B cell (primary cell): ENCODE measurements around the gene KCNT1. TPM values are rescaled to one million over a fixed set of nuclear protein-coding genes. Genes with fewer than 3 reads are reported as not detected.

Source experiments
- ATAC-seq: fragments of 200-7000 bp; cut with Tn5 transposase; one replicate; pipeline ENCODE4 v1.10.0; 2021; ENCODE audit warnings: low read depth, mild to moderate bottlenecking, moderate number of reproducible peaks, moderate library complexity
- CTCF ChIA-PET: fragments of 350-600 bp; sonication (Branson Sonifier 250); formaldehyde crosslinking; loops from one replicate; lab custom pipeline; 2021; ENCODE audit warnings: antibody characterized with exemption, inconsistent platforms; lab: Charles Lee
- POLR2A ChIA-PET: fragments of 350-600 bp; sonication (Branson Sonifier 250); formaldehyde crosslinking; loops from one replicate; lab custom pipeline; 2021; ENCODE audit warnings: antibody characterized with exemption; lab: Charles Lee
- DNase-seq: peaks from one replicate; pipeline ENCODE4 v3.0.0; 2013
- H2AFZ ChIP-seq: 2 replicates; pipeline ENCODE4 v1.6.1; 2012; ENCODE audit warnings: mild to moderate bottlenecking, low read depth, low read length; ENCODE audit not compliant: insufficient read depth, poor library complexity, severe bottlenecking
- H3K27ac ChIP-seq, 2 donors: 1 replicate in 1 of 2; 2 replicates in 1 of 2; pipeline ENCODE4 v1.5.1; 2012 to 2013; ENCODE audit warnings: low read length in 2 of 2, mild to moderate bottlenecking in 2 of 2, moderate library complexity in 1 of 2
- H3K27me3 ChIP-seq, 4 experiments: fragments of 200-600 bp in 1 of 4; sonication (generic) in 1 of 4; replicated peaks in 1 of 4; 1 replicate in 2 of 4; 2 replicates in 2 of 4; pipeline versions ENCODE4 v1.6.1 to v1.7.0; 2013 to 2016; ENCODE audit warnings: low read length in 3 of 4, mild to moderate bottlenecking in 2 of 4, mixed read lengths in 1 of 4, moderate library complexity in 1 of 4; ENCODE audit not compliant: insufficient read depth in 4 of 4, control insufficient read depth in 3 of 4; ENCODE audit errors: control extremely low read depth in 1 of 4
- H3K36me3 ChIP-seq, 2 experiments: replicated peaks in 1 of 2; 1 replicate in 1 of 2; 2 replicates in 1 of 2; pipeline versions ENCODE4 v1.6.1 to v1.7.1; 2013; ENCODE audit warnings: low read length in 1 of 2; ENCODE audit not compliant: insufficient read depth in 2 of 2, control insufficient read depth in 1 of 2; ENCODE audit errors: control extremely low read depth in 1 of 2, extremely low read depth in 1 of 2
- H3K4me1 ChIP-seq, 2 donors: fragments of 200-600 bp in 1 of 2; sonication (generic) in 1 of 2; 1 replicate in 1 of 2; 2 replicates in 1 of 2; pipeline versions ENCODE4 v1.5.1 to v1.6.1; 2013 to 2017; ENCODE audit warnings: low read length in 2 of 2; ENCODE audit not compliant: control insufficient read depth in 2 of 2, insufficient read depth in 2 of 2
- H3K4me2 ChIP-seq: replicated peaks from 2 replicates; pipeline ENCODE3; 2012; ENCODE audit warnings: mild to moderate bottlenecking, low read depth, low read length; ENCODE audit not compliant: poor library complexity, severe bottlenecking
- H3K4me3 ChIP-seq, 5 experiments: fragments of 200-600 bp in 1 of 5; sonication (generic) in 1 of 5; 1 replicate in 3 of 5; 2 replicates in 2 of 5; pipeline versions ENCODE4 v1.5.1 to v1.7.0; 2011 to 2016; ENCODE audit warnings: low read length in 4 of 5, mild to moderate bottlenecking in 4 of 5, low read depth in 2 of 5, control low read depth in 1 of 5, moderate library complexity in 1 of 5; ENCODE audit not compliant: insufficient read depth in 1 of 5; ENCODE audit errors: control extremely low read depth in 1 of 5, extremely low read depth in 1 of 5
- H3K79me2 ChIP-seq: fragments of 200-600 bp; sonication (generic); one replicate; pipeline ENCODE4 v1.6.0; 2016; ENCODE audit warnings: low read length; ENCODE audit not compliant: control insufficient read depth, insufficient read depth
- H3K9ac ChIP-seq: fragments of 200-600 bp; sonication (generic); 2 replicates; pipeline ENCODE4 v1.6.1; 2017; ENCODE audit warnings: mild to moderate bottlenecking, low read length, moderate library complexity
- H3K9me3 ChIP-seq, 3 donors: one replicate each; pipeline versions ENCODE4 v1.6.1 to v1.7.1; 2013; ENCODE audit warnings: low read length in 2 of 3; ENCODE audit not compliant: control insufficient read depth in 2 of 3, insufficient read depth in 1 of 3; ENCODE audit errors: control extremely low read depth in 1 of 3
- H4K20me1 ChIP-seq: 2 replicates; pipeline ENCODE4 v1.6.0; 2012; ENCODE audit warnings: mild to moderate bottlenecking, low read length; ENCODE audit not compliant: insufficient read depth, control insufficient read depth, poor library complexity, severe bottlenecking
- H3K27ac Mint-ChIP-seq: one replicate; pipeline ENCODE4 v1.8.0; 2021; ENCODE audit warnings: mixed read lengths
- H3K27me3 Mint-ChIP-seq: one replicate; pipeline ENCODE4 v1.8.0; 2021; ENCODE audit warnings: mixed read lengths
- H3K4me1 Mint-ChIP-seq: one replicate; pipeline ENCODE4 v1.8.0; 2021; ENCODE audit warnings: mixed read lengths
- H3K4me3 Mint-ChIP-seq: one replicate; pipeline ENCODE4 v1.8.0; 2021; ENCODE audit warnings: mixed read lengths
- H3K9me3 Mint-ChIP-seq: one replicate; pipeline ENCODE4 v1.8.0; 2022; ENCODE audit warnings: mixed read lengths; ENCODE audit not compliant: insufficient read depth
- CTCF ChIP-seq: fragments of 200-600 bp; IDR thresholded peaks from one replicate; pipeline ENCODE4 v1.8.0; 2022; ENCODE audit warnings: antibody characterized with exemption, mild to moderate bottlenecking
- EZH2 ChIP-seq: IDR thresholded peaks from 2 replicates; pipeline ENCODE4 v1.6.1; 2012; ENCODE audit warnings: borderline replicate concordance, low read depth, mild to moderate bottlenecking, moderate library complexity, low read length; ENCODE audit not compliant: insufficient read depth, poor library complexity, severe bottlenecking
- WGBS: methylation state at CpG from one replicate; pipeline ENCODE4 v1.1.5; 2013; ENCODE audit warnings: missing lambda C conversion rate; ENCODE audit not compliant: insufficient coverage; 5-methylcytosine and 5-hydroxymethylcytosine counted together
- intact Hi-C: fragments of 100-400 bp; cut with micrococcal nuclease; formaldehyde crosslinking; loops from one replicate; pipeline ENCODE4 v1.10.0; 2022
- polyA plus RNA-seq: library from polyadenylated mRNA; depleted of rRNA; stranded (reverse); fragments of >200 nt; gene quantifications from 2 replicates; pipeline ENCODE4 v1.2.3, GENCODE V29; 2012
- total RNA-seq, 2 donors: library from RNA; stranded (reverse); fragments of 120-200 nt in 1 of 2; gene quantifications; 1 replicate in 1 of 2; 2 replicates in 1 of 2; pipeline versions ENCODE4 v1.2.3 to v1.2.4, GENCODE V29; 2013 to 2022

KCNT1 gene
- total and polyA plus RNA-seq, 2 donors (not counting 1 experiment from before 2014, with no cell fraction given): not detected

- no peak for ATAC-seq
- H3K4me2 ChIP-seq: no peak overlapping the region
- no peaks in the 10 kb centered on the region for H3K27me3 ChIP-seq
- H3K4me3 ChIP-seq: no peak overlapping the region
- H3K27ac ChIP-seq: no peak overlapping the region
- no peak overlapping the region for H3K27ac Mint-ChIP-seq
- no peak overlapping the region for H2AFZ ChIP-seq
- WGBS: over 99% methylated on average over 8 of the region's 10 CpGs
- H3K4me1 Mint-ChIP-seq: no peaks in the 10 kb centered on the region
- ChIA-PET CTCF (no interaction called here), POLR2A (no interaction called here)
- no peaks in the 10 kb centered on the region for H3K27me3 Mint-ChIP-seq
- no peaks in the 10 kb centered on the region for H3K9me3 Mint-ChIP-seq
- H3K9ac ChIP-seq: no peak overlapping the region
- no peaks in the 10 kb centered on the region for H3K36me3 ChIP-seq
- no peak for DNase-seq
- H3K4me1 ChIP-seq: no peaks in the 10 kb centered on the region
- H3K9me3 ChIP-seq: peaks cover 0 to 3% (median 0%) of the 10 kb centered on the region in 3 donors
- TF ChIP-seq EZH2: no peak
- TF ChIP-seq CTCF: no peak
- intact Hi-C loops: no loop called here
- H4K20me1 ChIP-seq: no peaks in the 10 kb centered on the region
- H3K4me3 Mint-ChIP-seq: no peak overlapping the region
- no peaks in the 10 kb centered on the region for H3K79me2 ChIP-seq
Measured at GRCh38 chr9:135803441-135803840, 101.5 kb downstream of the KCNT1 start.

GRCh38 chr9:135804581-135805421, 102.8 kb downstream of the KCNT1 start:
- TF ChIP-seq EZH2 (no peak), CTCF (no peak)
- peaks cover 0 to 3% (median 0%) of the 10 kb centered on the region in 3 donors for H3K9me3 ChIP-seq
- no peak overlapping the region for H3K27ac ChIP-seq
- no peak overlapping the region for H3K27ac Mint-ChIP-seq
- H4K20me1 ChIP-seq: no peaks in the 10 kb centered on the region
- no peaks in the 10 kb centered on the region for H3K4me1 Mint-ChIP-seq
- no peaks in the 10 kb centered on the region for H3K4me1 ChIP-seq
- ChIA-PET CTCF (no interaction called here), POLR2A (no interaction called here)
- 93% methylated on average over 20 of the region's 24 CpGs for WGBS
- H3K9me3 Mint-ChIP-seq: no peaks in the 10 kb centered on the region
- H3K4me2 ChIP-seq: no peak overlapping the region
- no peak overlapping the region for H3K9ac ChIP-seq
- no peak overlapping the region for H3K4me3 ChIP-seq
- no peak overlapping the region for H2AFZ ChIP-seq
- H3K36me3 ChIP-seq: peaks cover 2 to 5% of the 10 kb centered on the region in 2 experiments
- no peak for ATAC-seq
- H3K27me3 ChIP-seq: no peaks in the 10 kb centered on the region
- no peak for DNase-seq
- H3K79me2 ChIP-seq: no peaks in the 10 kb centered on the region
- intact Hi-C loops: no loop called here
- H3K4me3 Mint-ChIP-seq: no peak overlapping the region
- H3K27me3 Mint-ChIP-seq: no peaks in the 10 kb centered on the region
